Endodermal cell (in vitro differentiated cells): ENCODE data around the gene SEPTIN12. TPM values are rescaled to one million over a fixed set of nuclear protein-coding genes. Genes with fewer than 3 reads are reported as not detected.

ENCODE experiments used
- DNase-seq: peaks from one replicate; pipeline ENCODE4 v3.0.0-alpha.2; 2017
- H3K27ac ChIP-seq: 2 replicates; pipeline ENCODE4 v1.5.1; 2013; ENCODE audit warnings: mild to moderate bottlenecking, low read depth, low read length, moderate library complexity
- H3K27me3 ChIP-seq: 2 replicates; pipeline ENCODE4 v1.6.1; 2013; ENCODE audit warnings: mild to moderate bottlenecking, low read length, moderate library complexity; ENCODE audit not compliant: insufficient read depth, control insufficient read depth, poor library complexity, severe bottlenecking
- H3K36me3 ChIP-seq: 2 replicates; pipeline ENCODE4 v1.7.0; 2013; ENCODE audit warnings: mild to moderate bottlenecking, low read length, moderate library complexity; ENCODE audit not compliant: control insufficient read depth, insufficient read depth
- H3K4me1 ChIP-seq: one replicate; pipeline ENCODE4 v1.7.0; 2013; ENCODE audit warnings: low read length; ENCODE audit not compliant: control insufficient read depth, insufficient read depth
- H3K4me3 ChIP-seq: 2 replicates; pipeline ENCODE4 v1.5.1; 2013; ENCODE audit warnings: mild to moderate bottlenecking, low read length, moderate library complexity
- H3K9ac ChIP-seq: 2 replicates; pipeline ENCODE4 v1.6.1; 2013; ENCODE audit warnings: mild to moderate bottlenecking, low read length, moderate library complexity; ENCODE audit not compliant: poor library complexity, severe bottlenecking; ENCODE audit errors: extremely low read depth
- H3K9me3 ChIP-seq: 2 replicates; pipeline ENCODE4 v1.6.1; 2013; ENCODE audit warnings: mild to moderate bottlenecking, low read length, moderate library complexity; ENCODE audit not compliant: control insufficient read depth
- H3K27ac Mint-ChIP-seq: 2 replicates; pipeline ENCODE4 v1.8.0; 2020; ENCODE audit warnings: mixed read lengths
- H3K27me3 Mint-ChIP-seq: 2 replicates; pipeline ENCODE4 v1.8.0; 2021; ENCODE audit warnings: mild to moderate bottlenecking, mixed read lengths; ENCODE audit not compliant: insufficient read depth
- H3K36me3 Mint-ChIP-seq: 2 replicates; pipeline ENCODE4 v1.8.0; 2020; ENCODE audit warnings: low read depth, mixed read lengths
- H3K4me1 Mint-ChIP-seq: 2 replicates; pipeline ENCODE4 v1.8.0; 2020; ENCODE audit warnings: mixed read lengths
- H3K4me3 Mint-ChIP-seq: 2 replicates; pipeline ENCODE4 v1.8.0; 2020; ENCODE audit warnings: mild to moderate bottlenecking, moderate library complexity, mixed read lengths
- H3K9me3 Mint-ChIP-seq: 2 replicates; pipeline ENCODE4 v1.8.0; 2020; ENCODE audit warnings: mild to moderate bottlenecking, mixed read lengths
- WGBS, 2 experiments: methylation state at CpG; one replicate each; pipeline versions ENCODE4 v1.1.5 to v1.1.7; 2013; ENCODE audit warnings: missing lambda C conversion rate in 2 of 2, mixed read lengths in 1 of 2; ENCODE audit not compliant: insufficient coverage in 1 of 2, insufficient read length in 1 of 2; 5-methylcytosine and 5-hydroxymethylcytosine counted together
- total RNA-seq, 2 donors: library from RNA; stranded (reverse); fragmentation: NEBNext Ultra II Directional in 1 of 2; extraction: Animal tissue kit (Norgen Biotek cat#: 25700) in 1 of 2; gene quantifications; 2 replicates in 1 of 2; 3 replicates in 1 of 2; pipeline ENCODE4 v1.2.1, GENCODE V29; 2021
- TF ChIP-seq, protein P1 (sequence below): fragments of 200-600 bp; sonication (generic); conservative IDR thresholded peaks from 2 replicates; pipeline ENCODE4 v1.5.0; 2021; ENCODE audit warnings: antibody characterized with exemption, mild to moderate bottlenecking

SEPTIN12 gene
- total RNA-seq, 2 donors from 2014 or later: 0.40 to 0.73 TPM

DNA sequence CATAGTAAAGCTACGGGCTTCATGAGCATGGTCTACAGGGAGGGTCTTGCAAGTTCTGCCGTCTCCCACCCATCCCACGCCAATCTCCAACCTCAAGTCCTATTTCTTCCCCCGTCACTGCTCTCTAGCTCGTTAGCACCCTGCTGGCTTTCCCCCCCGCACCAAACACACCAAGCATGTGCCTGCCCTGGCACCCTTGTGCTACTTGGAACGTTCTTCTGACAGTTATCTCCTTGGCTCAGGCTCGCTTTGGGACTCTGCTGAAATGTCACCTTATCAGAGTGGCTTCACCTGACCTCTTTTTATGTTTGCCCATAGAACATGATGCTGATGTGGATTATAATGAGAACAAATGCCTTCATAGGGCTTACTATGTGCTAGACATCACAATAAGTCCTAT is 37.1 kb upstream of the SEPTIN12 start:
- no peaks in the 10 kb centered on the region for H3K27me3 Mint-ChIP-seq
- Histone ChIP-seq H3K27ac (no peak overlapping the region), H3K4me3 (no peak overlapping the region), H3K27me3 (no peaks in the 10 kb centered on the region), H3K9ac (no peak overlapping the region), H3K4me1 (no peaks in the 10 kb centered on the region), H3K36me3 (peaks cover 91% of the 10 kb centered on the region), H3K9me3 (no peaks in the 10 kb centered on the region)
- no peak overlapping the region for H3K4me3 Mint-ChIP-seq
- DNase-seq: no peak
- no peak overlapping the region for H3K27ac Mint-ChIP-seq
- 94 to 100% methylated on average over 3 to 8 of the region's 8 CpGs for WGBS, 2 experiments
- TF ChIP-seq, protein P1, sequence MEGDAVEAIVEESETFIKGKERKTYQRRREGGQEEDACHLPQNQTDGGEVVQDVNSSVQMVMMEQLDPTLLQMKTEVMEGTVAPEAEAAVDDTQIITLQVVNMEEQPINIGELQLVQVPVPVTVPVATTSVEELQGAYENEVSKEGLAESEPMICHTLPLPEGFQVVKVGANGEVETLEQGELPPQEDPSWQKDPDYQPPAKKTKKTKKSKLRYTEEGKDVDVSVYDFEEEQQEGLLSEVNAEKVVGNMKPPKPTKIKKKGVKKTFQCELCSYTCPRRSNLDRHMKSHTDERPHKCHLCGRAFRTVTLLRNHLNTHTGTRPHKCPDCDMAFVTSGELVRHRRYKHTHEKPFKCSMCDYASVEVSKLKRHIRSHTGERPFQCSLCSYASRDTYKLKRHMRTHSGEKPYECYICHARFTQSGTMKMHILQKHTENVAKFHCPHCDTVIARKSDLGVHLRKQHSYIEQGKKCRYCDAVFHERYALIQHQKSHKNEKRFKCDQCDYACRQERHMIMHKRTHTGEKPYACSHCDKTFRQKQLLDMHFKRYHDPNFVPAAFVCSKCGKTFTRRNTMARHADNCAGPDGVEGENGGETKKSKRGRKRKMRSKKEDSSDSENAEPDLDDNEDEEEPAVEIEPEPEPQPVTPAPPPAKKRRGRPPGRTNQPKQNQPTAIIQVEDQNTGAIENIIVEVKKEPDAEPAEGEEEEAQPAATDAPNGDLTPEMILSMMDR: no peak
- no peaks in the 10 kb centered on the region for H3K9me3 Mint-ChIP-seq
- H3K36me3 Mint-ChIP-seq: peaks cover 68% of the 10 kb centered on the region
- H3K4me1 Mint-ChIP-seq: peaks cover 8% of the 10 kb centered on the region

DNA sequence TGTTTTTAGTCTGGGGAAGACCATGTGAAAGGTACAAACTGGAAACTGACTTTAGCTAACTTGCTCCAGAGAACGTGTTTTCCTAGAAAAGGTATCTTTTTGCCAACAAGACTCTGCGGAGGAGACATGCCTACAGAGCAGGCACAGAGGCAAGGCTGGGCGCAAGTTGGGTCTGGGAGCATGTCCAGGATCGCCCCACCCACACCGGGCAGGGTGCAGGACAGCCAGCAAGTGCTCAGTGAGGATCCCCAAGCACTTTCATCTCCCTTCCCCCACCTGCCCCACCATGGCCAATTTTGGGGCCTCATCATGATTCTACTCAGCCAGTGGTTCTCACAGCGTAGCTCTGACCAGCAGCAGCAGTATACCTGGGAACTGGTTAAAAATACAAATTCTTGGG is 32.5 kb upstream of the SEPTIN12 start:
- H3K4me1 Mint-ChIP-seq: peaks cover 8% of the 10 kb centered on the region
- no peak overlapping the region for H3K4me3 Mint-ChIP-seq
- H3K27ac Mint-ChIP-seq: no peak overlapping the region
- Histone ChIP-seq H3K27ac (no peak overlapping the region), H3K4me3 (no peak overlapping the region), H3K36me3 (peaks cover 77% of the 10 kb centered on the region), H3K9me3 (no peaks in the 10 kb centered on the region), H3K4me1 (no peaks in the 10 kb centered on the region), H3K27me3 (no peaks in the 10 kb centered on the region), H3K9ac (no peak overlapping the region)
- no peaks in the 10 kb centered on the region for H3K27me3 Mint-ChIP-seq
- TF ChIP-seq, protein P1: no peak
- no peaks in the 10 kb centered on the region for H3K9me3 Mint-ChIP-seq
- H3K36me3 Mint-ChIP-seq: peaks cover 68% of the 10 kb centered on the region
- 95 to 100% methylated on average over 5 to 6 of the region's 6 CpGs for WGBS, 2 experiments
- DNase-seq: no peak

DNA sequence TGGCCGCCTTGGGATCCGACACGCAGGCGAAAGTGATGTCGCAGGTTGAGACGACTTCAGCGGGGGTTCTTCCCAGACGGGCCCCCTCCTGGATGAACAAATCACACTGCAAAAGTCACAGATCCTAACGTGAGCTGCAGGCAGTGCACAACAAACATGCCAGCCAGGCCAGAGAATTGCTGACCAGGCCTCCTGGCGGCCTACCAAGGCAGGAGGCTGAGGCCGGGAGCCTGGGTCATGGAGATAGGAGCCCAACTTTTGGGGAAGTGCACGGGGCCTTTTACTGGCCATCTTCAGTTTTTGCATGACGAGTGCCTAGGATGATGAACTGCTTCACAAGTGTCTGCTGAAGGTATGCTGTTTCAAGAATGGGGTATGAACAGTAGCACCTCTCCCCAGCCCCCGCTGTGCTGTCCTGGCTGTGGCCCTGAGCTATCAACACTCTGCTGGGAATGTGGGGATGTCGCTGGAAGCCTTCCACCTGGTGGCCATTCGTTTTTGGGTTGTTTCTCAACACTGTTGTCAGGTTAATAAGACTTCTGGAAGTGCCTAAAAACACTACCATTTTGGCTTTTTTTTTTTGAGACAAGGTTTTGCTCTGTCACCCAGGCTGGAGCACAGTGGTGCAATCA is 26.5 kb upstream of the SEPTIN12 start:
- peak; percentile 67 for DNase-seq
- Mint-ChIP-seq H3K36me3 (peaks cover 67% of the 10 kb centered on the region), H3K9me3 (no peaks in the 10 kb centered on the region), H3K4me1 (no peaks in the 10 kb centered on the region), H3K27me3 (no peaks in the 10 kb centered on the region), H3K27ac (no peak overlapping the region), H3K4me3 (no peak overlapping the region)
- Histone ChIP-seq H3K27me3 (no peaks in the 10 kb centered on the region), H3K36me3 (peaks cover 66% of the 10 kb centered on the region), H3K9ac (no peak overlapping the region), H3K4me1 (no peaks in the 10 kb centered on the region), H3K9me3 (no peaks in the 10 kb centered on the region), H3K4me3 (no peak overlapping the region), H3K27ac (no peak overlapping the region)
- TF ChIP-seq, protein P1: peak; percentile 57
- WGBS, 2 experiments: 93 to 95% methylated on average over 15 to 16 of the region's 16 CpGs
